Adrenal gland (tissue), 12 donors: ENCODE data around the gene IL25. TPM values are rescaled to one million over a fixed set of nuclear protein-coding genes. Genes with fewer than 3 reads are reported as not detected.
"Not testable (repeated sequence)": the region's sequence is repeated elsewhere in the genome, so short reads cannot be mapped to it uniquely, and the experiment has no call there.

Source experiments
- DNase-seq, 7 donors: peaks; one replicate each; pipeline ENCODE4 v3.0.0-alpha.2; 2019 to 2020
- H3K27ac ChIP-seq, 5 donors: fragments of 200-600 bp; sonication (generic) in 4 of 5; 1 replicate in 3 of 5; 2 replicates in 2 of 5; pipeline versions ENCODE4 v1.5.1 to v1.8.0; 2016 to 2020; ENCODE audit warnings: mild to moderate bottlenecking in 1 of 5
- H3K27me3 ChIP-seq: fragments of 200-600 bp; 2 replicates; pipeline ENCODE4 v1.8.0; 2021
- H3K36me3 ChIP-seq, 2 donors: fragments of 200-600 bp; replicated peaks in 1 of 2; 1 replicate in 1 of 2; 2 replicates in 1 of 2; pipeline versions ENCODE4 v1.5.1 to v1.8.0; 2018 to 2022
- H3K4me1 ChIP-seq, 2 donors: fragments of 200-600 bp; replicated peaks in 1 of 2; 1 replicate in 1 of 2; 2 replicates in 1 of 2; pipeline versions ENCODE4 v1.5.1 to v1.8.0; 2018 to 2021
- H3K4me3 ChIP-seq, 4 donors: fragments of 200-600 bp; sonication (generic) in 3 of 4; one replicate each; pipeline ENCODE4 v1.5.1; 2016 to 2018
- H3K9me3 ChIP-seq, 3 donors: fragments of 200-600 bp; sonication (generic) in 1 of 3; replicated peaks in 1 of 3; 1 replicate in 2 of 3; 2 replicates in 1 of 3; pipeline versions ENCODE4 v1.5.1 to v1.8.0; 2016 to 2021
- CTCF ChIP-seq, 6 experiments: fragments of 450-650 bp in 4 of 6; fragments of 200-600 bp in 2 of 6; sonication (generic) in 1 of 6; IDR thresholded peaks; 1 replicate in 5 of 6; 2 replicates in 1 of 6; pipeline versions ENCODE4 v1.5.1 to v1.8.0; 2016 to 2021; ENCODE audit warnings: antibody characterized with exemption in 6 of 6, mild to moderate bottlenecking in 2 of 6, moderate library complexity in 1 of 6
- POLR2A ChIP-seq, 2 donors: fragments of 450-650 bp; IDR thresholded peaks; one replicate each; pipeline ENCODE4 v1.6.1; 2017; ENCODE audit warnings: antibody characterized with exemption in 2 of 2, mild to moderate bottlenecking in 2 of 2, moderate library complexity in 1 of 2
- WGBS, 4 donors: extraction: QIAGEN DNeasy Blood & Tissue Kit in 2 of 4; methylation state at CpG; one replicate each; pipeline versions ENCODE4 v1.1.5 to v1.1.7; 2013 to 2017; 5-methylcytosine and 5-hydroxymethylcytosine counted together
- intact Hi-C, 2 donors: fragments of 100-400 bp; cut with DNase I; formaldehyde crosslinking; loops; one replicate each; pipeline versions ENCODE4 v1.14.1 to v1.15.0; 2022 to 2023
- microRNA counts, 2 donors: library from miRNA; unstranded; fragments of <30 nt; microRNA quantifications; one replicate each; lab custom pipeline; 2016
- microRNA-seq, 3 donors: library from miRNA; unstranded; fragments of <30 nt; microRNA quantifications; one replicate each; pipeline ENCODE4, GENCODE V29; 2017 to 2020
- polyA plus RNA-seq, 3 donors: library from polyadenylated mRNA; stranded (reverse); fragments of 200-250 nt in 2 of 3; fragments of 350-450 nt in 1 of 3; fragmentation: Illumina TruSeq in 1 of 3; extraction: RNeasy Lipid Tissue Mini Kit (QIAGEN cat#74804) in 1 of 3; gene quantifications; one replicate each; pipeline ENCODE4 v1.2.3, GENCODE V29; 2013 to 2014
- small RNA-seq, 2 donors: library from RNA; depleted of rRNA; stranded (forward); fragments of <200 nt; gene quantifications; one replicate each; pipeline ENCODE3, GENCODE V24; 2016
- total RNA-seq, 9 donors: library from RNA; depleted of rRNA in 4 of 9; stranded (reverse); fragments of >200 nt in 4 of 9; fragments of 120-200 nt in 1 of 9; fragmentation: NEBNext Ultra II Directional in 1 of 9; extraction: Animal tissue kit (Norgen Biotek cat#: 25700) in 1 of 9; gene quantifications; one replicate each; pipeline versions ENCODE4 v1.1.0 to v1.2.4, GENCODE V29; 2013 to 2023
- donor health status: healthy with polysubstance abuse.
- donor health status: Bipolar disorder and iron deficiency.
- donor health status: DM: yes; HTN: yes; CAD: no.
- donor health status: DM: no; HTN: no; CAD: no.
- donor health status: DM: no; HTN: no; CAD: no.
- donor health status: DM: yes; HTN: yes; CAD: no.

IL25 gene
- total and polyA plus RNA-seq, 12 donors, result 0.10 TPM; not detected in 11

- H3K4me3 ChIP-seq, result no peak overlapping the region
- H3K36me3 ChIP-seq, result no peaks in the 10 kb centered on the region
- no peaks in the 10 kb centered on the region for H3K4me1 ChIP-seq
- intact Hi-C loops, result no loop called here
- 76 to 88% (median 83%) methylated on average over 5 to 6 of the region's 6 CpGs for WGBS, 4 donors
- no peak overlapping the region for H3K27ac ChIP-seq
- no peaks in the 10 kb centered on the region for H3K27me3 ChIP-seq
- TF ChIP-seq POLR2A (IDR thresholded peaks at IDR 0.05) (no peak), CTCF (IDR thresholded peaks at IDR 0.05) (no peak)
- H3K9me3 ChIP-seq, result no peaks in the 10 kb centered on the region
- no peak for DNase-seq
These were observed 51.0 kb downstream of the IL25 start for GRCh38 chr14:23423657-23424056.

- WGBS, 4 donors, result 81 to 84% (median 82%) methylated on average over 10 of the region's 10 CpGs
- no peaks in the 10 kb centered on the region for H3K36me3 ChIP-seq
- H3K27ac ChIP-seq, result no peak overlapping the region
- intact Hi-C loops, result no loop called here
- no peaks in the 10 kb centered on the region for H3K27me3 ChIP-seq
- TF ChIP-seq CTCF (IDR thresholded peaks at IDR 0.05) (no peak), POLR2A (IDR thresholded peaks at IDR 0.05) (no peak)
- H3K4me3 ChIP-seq, result no peak overlapping the region
- no peak for DNase-seq
- H3K9me3 ChIP-seq, result no peaks in the 10 kb centered on the region
- H3K4me1 ChIP-seq, result no peaks in the 10 kb centered on the region
These were observed 52.6 kb downstream of the IL25 start for GRCh38 chr14:23425169-23425568.

- 79 to 96% (median 91%) methylated on average over 3 to 6 of the region's 6 CpGs for WGBS, 4 donors
- H3K9me3 ChIP-seq, H3K27ac ChIP-seq, DNase-seq, H3K4me3 ChIP-seq, intact Hi-C loops, H3K27me3 ChIP-seq, H3K36me3 ChIP-seq, H3K4me1 ChIP-seq: not testable (repeated sequence)
These were observed 53.2 kb downstream of the IL25 start for GRCh38 chr14:23425798-23426197.

MicroRNAs encoded within 50 kb of the gene (microRNA counts, 767-probe panel; counts per million panel counts)
- microRNA hsa-miR-208a (lab: Ali Mortazavi, UCI) (0 counts per million in 2 donors), microRNA hsa-miR-208b (lab: Ali Mortazavi, UCI) (0 counts per million in 2 donors)

Small RNA genes within 50 kb of the gene (microRNA-seq; reads per million reads assigned to microRNA genes)
- gene MIR208A (0 to 2.7 (median 0.57) reads per million in 3 donors), gene MIR208B (1.1 to 17.9 (median 5.1) reads per million in 3 donors)

Small RNA genes within 50 kb of the gene (small RNA-seq; reads per million reads assigned to genes)
- gene MIR208A (0 reads per million in 2 donors), gene MIR208B (0 reads per million in 2 donors)

Other genes starting within 250 kb of the IL25 start
- gene SLC7A8, start 189.1 kb upstream of the IL25 start, total RNA-seq, result 10 to 100 TPM in 8 of 9 donors, 1 to 10 TPM in 1; 6.8 to 50.9 (median 33.2) TPM
- gene SLC7A8, start 189.1 kb upstream of the IL25 start, polyA plus RNA-seq, result 10 to 100 TPM; 18.2 to 24.5 (median 21.0) TPM
- not detected for gene RNF212B, start 134.9 kb upstream of the IL25 start, total RNA-seq
- not detected for gene RNF212B, start 134.9 kb upstream of the IL25 start, polyA plus RNA-seq
- 10 to 100 TPM in 4 of 9 donors, 1 to 10 TPM in 5; 4.7 to 14.8 (median 9.7) TPM for gene HOMEZ, start 86.7 kb upstream of the IL25 start, total RNA-seq
- gene HOMEZ, start 86.7 kb upstream of the IL25 start, polyA plus RNA-seq, result 10 to 100 TPM in 1 of 3 donors, 1 to 10 TPM in 2; 4.5 to 15.0 (median 4.8) TPM
- 10 to 100 TPM in 4 of 9 donors, 1 to 10 TPM in 5; 2.2 to 16.6 (median 9.5) TPM for gene PPP1R3E, start 70.0 kb upstream of the IL25 start, total RNA-seq
- gene PPP1R3E, start 70.0 kb upstream of the IL25 start, polyA plus RNA-seq, result 10 to 100 TPM; 16.8 to 82.8 (median 29.1) TPM
- 10 to 100 TPM; 23.8 to 51.8 (median 36.6) TPM for gene BCL2L2, start 66.0 kb upstream of the IL25 start, total RNA-seq
- gene BCL2L2, start 66.0 kb upstream of the IL25 start, polyA plus RNA-seq, result 10 to 100 TPM; 16.8 to 54.6 (median 44.6) TPM
- 100 to 1,000 TPM in 4 of 9 donors, 10 to 100 TPM in 5; 18.3 to 200 (median 79.3) TPM for gene PABPN1, start 51.4 kb upstream of the IL25 start, total RNA-seq
- 100 to 1,000 TPM in 2 of 3 donors, 10 to 100 TPM in 1; 97.8 to 632 (median 331) TPM for gene PABPN1, start 51.4 kb upstream of the IL25 start, polyA plus RNA-seq
- gene SLC22A17, start 19.9 kb upstream of the IL25 start, total RNA-seq, result 10 to 100 TPM in 8 of 9 donors, 1 to 10 TPM in 1; 8.4 to 76.1 (median 21.4) TPM
- gene SLC22A17, start 19.9 kb upstream of the IL25 start, polyA plus RNA-seq, result 100 to 1,000 TPM in 1 of 3 donors, 10 to 100 TPM in 2; 14.5 to 121 (median 53.9) TPM
- 10 to 100 TPM in 1 of 9 donors, 1 to 10 TPM in 8; 2.1 to 12.9 (median 3.2) TPM for gene EFS, start 7.6 kb upstream of the IL25 start, total RNA-seq
- gene EFS, start 7.6 kb upstream of the IL25 start, polyA plus RNA-seq, result 10 to 100 TPM in 2 of 3 donors, 1 to 10 TPM in 1; 3.7 to 49.4 (median 11.1) TPM
- 1 to 10 TPM in 1 of 9 donors, under 1 TPM in 3, not detected in 5; 0.34 to 2.5 (median 0.62) TPM for gene CMTM5, start 4.2 kb downstream of the IL25 start, total RNA-seq
- 1 to 10 TPM in 2 of 3 donors, under 1 TPM in 1; 0.59 to 2.6 (median 1.9) TPM for gene CMTM5, start 4.2 kb downstream of the IL25 start, polyA plus RNA-seq
- gene MYH6, start 35.5 kb downstream of the IL25 start, total RNA-seq, result 1 to 10 TPM in 1 of 9 donors, under 1 TPM in 3, not detected in 5; under 0.01 to 1.5 (median 0.14) TPM
- gene MYH6, start 35.5 kb downstream of the IL25 start, polyA plus RNA-seq, result 1 to 10 TPM in 1 of 3 donors, under 1 TPM in 2; 0.27 to 5.2 (median 0.67) TPM
- gene MYH7, start 62.9 kb downstream of the IL25 start, total RNA-seq, result 1 to 10 TPM in 2 of 9 donors, under 1 TPM in 3, not detected in 4; 0.06 to 7.1 (median 0.81) TPM
- gene MYH7, start 62.9 kb downstream of the IL25 start, polyA plus RNA-seq, result 1 to 10 TPM in 1 of 3 donors, under 1 TPM in 2; 0.11 to 4.3 (median 0.47) TPM
- gene NGDN, start 96.9 kb downstream of the IL25 start, total RNA-seq, result 10 to 100 TPM; 24.4 to 61.3 (median 36.3) TPM
- gene NGDN, start 96.9 kb downstream of the IL25 start, polyA plus RNA-seq, result 10 to 100 TPM; 32.1 to 57.8 (median 40.5) TPM
- 1 to 10 TPM in 6 of 9 donors, under 1 TPM in 3; 0.54 to 4.2 (median 2.2) TPM for gene ZFHX2, start 179.0 kb downstream of the IL25 start, total RNA-seq
- gene ZFHX2, start 179.0 kb downstream of the IL25 start, polyA plus RNA-seq, result 1 to 10 TPM; 2.1 to 9.7 (median 2.5) TPM
- gene THTPA, start 183.5 kb downstream of the IL25 start, total RNA-seq, result 10 to 100 TPM; 11.2 to 41.7 (median 31.0) TPM
- 10 to 100 TPM; 11.5 to 26.5 (median 21.4) TPM for gene THTPA, start 183.5 kb downstream of the IL25 start, polyA plus RNA-seq
- 100 to 1,000 TPM in 2 of 9 donors, 10 to 100 TPM in 7; 35.2 to 142 (median 78.9) TPM for gene AP1G2, start 195.0 kb downstream of the IL25 start, total RNA-seq
- gene AP1G2, start 195.0 kb downstream of the IL25 start, polyA plus RNA-seq, result 100 to 1,000 TPM in 2 of 3 donors, 10 to 100 TPM in 1; 27.9 to 587 (median 285) TPM
- 10 to 100 TPM in 1 of 9 donors, 1 to 10 TPM in 6, under 1 TPM in 2; 0.42 to 11.1 (median 2.6) TPM for gene JPH4, start 206.0 kb downstream of the IL25 start, total RNA-seq
- 10 to 100 TPM in 1 of 3 donors, 1 to 10 TPM in 2; 5.9 to 35.8 (median 9.4) TPM for gene JPH4, start 206.0 kb downstream of the IL25 start, polyA plus RNA-seq